ENCODE results near the gene SCG5. TPM values are rescaled to one million over a fixed set of nuclear protein-coding genes. Genes with fewer than 3 reads are reported as not detected.

Gene SCG5
- total and polyA plus RNA-seq, 2 donors (not counting 3 experiments of a cell fraction or from before 2014, with no cell fraction given) = 3.3 to 3.9 TPM

DNA sequence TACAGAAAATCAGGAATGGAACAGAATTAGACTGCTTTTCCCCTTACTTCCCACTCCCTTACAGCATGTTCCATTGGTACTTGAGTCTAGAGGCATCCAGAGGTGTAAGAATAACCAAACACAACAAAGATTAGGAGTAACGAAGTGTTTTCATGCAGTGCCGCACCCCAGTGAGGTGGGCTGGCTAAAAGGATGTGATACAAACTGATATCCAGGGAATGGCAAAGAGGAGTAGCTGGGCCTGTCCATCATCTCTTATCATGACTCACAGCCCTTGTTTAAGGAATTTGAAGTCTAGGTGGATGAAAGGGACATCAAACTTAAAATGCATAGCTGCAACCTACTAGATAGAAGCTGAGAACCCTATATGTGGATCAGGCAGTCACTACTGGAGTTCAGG is 16.4 kb downstream of the SCG5 start:
- CTCF ChIA-PET = interaction anchor here (1.1 to 9.5 kb wide), 6 partner anchors 9 to 340 kb away, joined by 4 to 226 read pairs (median 6); no protein-coding TSS in a partner anchor
- no peak overlapping the region for H2AFZ ChIP-seq (ENCODE audit: low read depth, low read length)

More for the DNA sequence above, 16.4 kb downstream of the SCG5 start:
- Histone ChIP-seq H3K4me2 (ENCODE audit: insufficient read depth, low read length) (no peak overlapping the region), H3K4me3 (replicated peaks in 1 of 3; ENCODE audit: insufficient read depth in 1 of 3, low read depth in 1 of 3, low read length in 3 of 3) (no peak overlapping the region), H3K79me2 (ENCODE audit: control insufficient read depth, insufficient read depth, low read length) (no peaks in the 10 kb centered on the region), H3K9me3 (replicated peaks; ENCODE audit: control insufficient read depth, insufficient read depth, low read length) (no peaks in the 10 kb centered on the region), H3K27ac (ENCODE audit: insufficient read depth, low read depth, low read length) (no peak overlapping the region), H3K9me1 (replicated peaks; ENCODE audit: control insufficient read depth, extremely low read depth, insufficient read depth, low read length) (no peaks in the 10 kb centered on the region), H3K27me3 (ENCODE audit: control insufficient read depth in 2 of 2, insufficient read depth in 2 of 2, low read length in 2 of 2) (no peaks in the 10 kb centered on the region), H3K9ac (replicated peaks; ENCODE audit: extremely low read depth, insufficient read depth, low read length) (no peak overlapping the region), H3K4me1 (ENCODE audit: control insufficient read depth, extremely low read depth, insufficient read depth, low read length) (peaks cover 7% of the 10 kb centered on the region), H4K20me1 (replicated peaks; ENCODE audit: control insufficient read depth, extremely low read depth, insufficient read depth, low read length) (no peaks in the 10 kb centered on the region), H3K36me3 (ENCODE audit: control insufficient read depth in 2 of 2, extremely low read depth in 1 of 2, insufficient read depth in 2 of 2, low read length in 2 of 2) (peaks cover 0 to 2% of the 10 kb centered on the region in 2 experiments)
- FAIRE-seq = no peak
- TF ChIP-seq POLR2A (IDR thresholded peaks at IDR 0.05; ENCODE audit: low read depth, low read length) = no peak
- TF ChIP-seq JUN (IDR thresholded peaks at IDR 0.05; ENCODE audit: borderline replicate concordance, insufficient read depth, insufficient read length, low read depth) = no peak
- no peak for TF ChIP-seq EZH2 (IDR thresholded peaks at IDR 0.05; ENCODE audit: borderline replicate concordance, low read depth, low read length, severe bottlenecking)
- no peak for TF ChIP-seq CTCF (IDR thresholded peaks at IDR 0.05; ENCODE audit: extremely low read depth in 1 of 2, insufficient read depth in 1 of 2, low read depth in 1 of 2, low read length in 2 of 2)
- no peak for TF ChIP-seq MAX (IDR thresholded peaks at IDR 0.05; ENCODE audit: insufficient read depth, insufficient read length)
- no peak for DNase-seq (ENCODE audit: low read depth, low spot score)
- BruUV-seq (replicated peaks) = no TSS peak
- POLR2A ChIA-PET = no interaction called here
- intact Hi-C loops (cut with micrococcal nuclease) = no loop called here
- dilution Hi-C loops (cut with MboI; ENCODE audit: extremely low pct_ligation_motif_present, low sequenced_read_pairs) = no loop called here
